HCT116 (cell line): ENCODE measurements around the gene GPBAR1. TPM values are rescaled to one million over a fixed set of nuclear protein-coding genes. Genes with fewer than 3 reads are reported as not detected.

Experiments used
- ATAC-seq: fragments of 200-7000 bp; cut with Tn5 transposase; 2 replicates; pipeline ENCODE4 v1.9.1; 2020; ENCODE audit warnings: mild to moderate bottlenecking, moderate library complexity
- BruUV-seq: library from RNA; stranded (reverse); fragments of 400-500 nt; replicated peaks from 2 replicates; lab custom pipeline; 2021; lab: Mats Ljungman, UMichigan
- CTCF ChIA-PET: fragments of 300-600 bp; sonication (Branson Sonifier 250); formaldehyde crosslinking; loops from one replicate; lab custom pipeline; 2021; ENCODE audit warnings: antibody characterized with exemption; lab: Charles Lee
- POLR2A ChIA-PET: fragments of 300-600, 350-600 bp; sonication (Branson Sonifier 250); formaldehyde crosslinking; loops from one replicate; lab custom pipeline; 2021; ENCODE audit warnings: antibody characterized with exemption; lab: Charles Lee
- RAD21 ChIA-PET, 2 experiments: fragments of 300-600 bp; sonication (Branson Sonifier 250); formaldehyde crosslinking; loops; one replicate each; lab custom pipeline; 2023; ENCODE audit warnings: low total read pairs in 2 of 2; ENCODE audit not compliant: uncharacterized antibody in 2 of 2, unreplicated experiment in 2 of 2, low non-redundant PET in 1 of 2; lab: Charles Lee
- DNase-seq: peaks from one replicate; pipeline ENCODE4 v3.0.0-alpha.2; 2010; ENCODE audit warnings: low read depth, low spot score
- H2AFZ ChIP-seq: fragments of 200-600 bp; shearing (Covaris generic), sonication (generic); 2 replicates; pipeline ENCODE4 v1.6.1; 2017; ENCODE audit warnings: low read depth, mixed run types, mixed read lengths, antibody characterized with exemption, low read length; ENCODE audit not compliant: poor library complexity, severe bottlenecking
- H3K27ac ChIP-seq: 2 replicates; pipeline ENCODE4 v1.5.1; 2012; ENCODE audit warnings: low read depth, low read length
- H3K27me3 ChIP-seq: fragments of 200-600 bp; sonication (generic); 2 replicates; pipeline ENCODE4 v1.6.1; 2016; ENCODE audit warnings: mixed run types, low read length, mixed read lengths; ENCODE audit not compliant: insufficient read depth
- H3K36me3 ChIP-seq, 2 experiments: fragments of 200-500 bp in 1 of 2; fragments of 200-600 bp in 1 of 2; sonication (Bioruptor generic) in 1 of 2; sonication (generic) in 1 of 2; 2 replicates each; pipeline versions ENCODE4 v1.5.1 to v1.6.1; 2014 to 2016; ENCODE audit warnings: low read length in 2 of 2, inconsistent platforms in 1 of 2, mixed read lengths in 1 of 2, mixed run types in 1 of 2; ENCODE audit not compliant: insufficient read depth in 2 of 2, control insufficient read depth in 1 of 2
- H3K4me1 ChIP-seq, 2 experiments: fragments of 200-600 bp in 1 of 2; sonication (generic) in 1 of 2; 2 replicates each; pipeline versions ENCODE4 v1.5.1 to v1.6.1; 2012 to 2017; ENCODE audit warnings: low read length in 2 of 2, inconsistent platforms in 1 of 2, mild to moderate bottlenecking in 1 of 2, mixed read lengths in 1 of 2, mixed run types in 1 of 2, moderate library complexity in 1 of 2; ENCODE audit not compliant: insufficient read depth in 2 of 2, control insufficient read depth in 1 of 2
- H3K4me2 ChIP-seq: fragments of 200-600 bp; sonication (generic); 2 replicates; pipeline ENCODE4 v1.6.1; 2017; ENCODE audit warnings: mixed run types, low read length, mixed read lengths
- H3K4me3 ChIP-seq, 2 experiments: fragments of 200-600 bp in 1 of 2; sonication (generic) in 1 of 2; replicated peaks in 1 of 2; 2 replicates each; pipeline ENCODE4 v1.5.1; 2011 to 2016; ENCODE audit warnings: low read length in 2 of 2, control low read depth in 1 of 2, low read depth in 1 of 2, mild to moderate bottlenecking in 1 of 2, mixed read lengths in 1 of 2, mixed run types in 1 of 2
- H3K79me2 ChIP-seq: fragments of 200-600 bp; sonication (generic); 2 replicates; pipeline ENCODE4 v1.6.1; 2017; ENCODE audit warnings: mild to moderate bottlenecking, mixed run types, low read length, moderate library complexity, mixed read lengths; ENCODE audit not compliant: insufficient read depth
- H3K9ac ChIP-seq: fragments of 200-600 bp; sonication (generic); 2 replicates; pipeline ENCODE4 v1.6.1; 2016; ENCODE audit warnings: low read length, mixed read lengths
- H3K9me2 ChIP-seq: fragments of 200-600 bp; sonication (generic), shearing (Covaris generic); 2 replicates; pipeline ENCODE4 v1.6.1; 2017; ENCODE audit warnings: mixed run types, mild to moderate bottlenecking, moderate library complexity; ENCODE audit not compliant: insufficient read depth
- H3K9me3 ChIP-seq, 2 experiments: fragments of 200-500 bp in 1 of 2; fragments of 200-600 bp in 1 of 2; sonication (Bioruptor generic) in 1 of 2; sonication (generic) in 1 of 2; 2 replicates each; pipeline ENCODE4 v1.6.1; 2014 to 2017; ENCODE audit warnings: low read length in 2 of 2, mixed read lengths in 2 of 2, inconsistent platforms in 1 of 2, low read depth in 1 of 2, mild to moderate bottlenecking in 1 of 2, mixed run types in 1 of 2, moderate library complexity in 1 of 2; ENCODE audit not compliant: control insufficient read depth in 1 of 2, insufficient read depth in 1 of 2
- H4K20me1 ChIP-seq: fragments of 200-600 bp; sonication (generic), shearing (Covaris generic); 2 replicates; pipeline ENCODE4 v1.6.1; 2017; ENCODE audit warnings: mixed run types, mild to moderate bottlenecking, moderate library complexity; ENCODE audit not compliant: insufficient read depth
- CEBPB ChIP-seq: IDR thresholded peaks from 2 replicates; pipeline ENCODE4 v1.6.1; 2012; ENCODE audit warnings: low read depth
- EGR1 ChIP-seq: IDR thresholded peaks from 2 replicates; pipeline ENCODE4 v1.6.1; 2012; ENCODE audit warnings: low read depth
- ELF1 ChIP-seq: IDR thresholded peaks from 2 replicates; pipeline ENCODE4 v1.6.1; 2012; ENCODE audit warnings: low read depth, borderline replicate concordance
- FOSL1 ChIP-seq: IDR thresholded peaks from 2 replicates; pipeline ENCODE4 v1.6.1; 2012; ENCODE audit warnings: low read depth
- JUND ChIP-seq: IDR thresholded peaks from 2 replicates; pipeline ENCODE4 v1.6.1; 2012
- POLR2AphosphoS5 ChIP-seq: IDR thresholded peaks from 2 replicates; pipeline ENCODE4 v1.6.1; 2011; ENCODE audit warnings: mild to moderate bottlenecking, low read depth, low read length, moderate library complexity
- RAD21 ChIP-seq: IDR thresholded peaks from 2 replicates; pipeline ENCODE4 v1.6.1; 2012; ENCODE audit warnings: low read depth, mild to moderate bottlenecking
- SIN3A ChIP-seq: IDR thresholded peaks from 2 replicates; pipeline ENCODE4 v1.6.1; 2012; ENCODE audit warnings: low read depth
- SP1 ChIP-seq: IDR thresholded peaks from 2 replicates; pipeline ENCODE4 v1.6.1; 2012; ENCODE audit warnings: low read depth
- SRF ChIP-seq: IDR thresholded peaks from 2 replicates; pipeline ENCODE4 v1.6.1; 2012; ENCODE audit warnings: low read depth
- TCF7L2 ChIP-seq: IDR thresholded peaks from 2 replicates; pipeline ENCODE4 v1.7.0; 2011; ENCODE audit warnings: borderline replicate concordance, inconsistent platforms; ENCODE audit not compliant: insufficient read depth, insufficient read length; ENCODE audit errors: extremely low read depth
- YY1 ChIP-seq: IDR thresholded peaks from 2 replicates; pipeline ENCODE4 v1.6.1; 2011; ENCODE audit warnings: low read length, low read depth, moderate library complexity, mild to moderate bottlenecking; ENCODE audit not compliant: insufficient replicate concordance; ENCODE audit errors: extremely low read depth
- ZFX ChIP-seq: fragments of 450-650 bp; IDR thresholded peaks from 2 replicates; pipeline ENCODE4 v1.6.1; 2017
- ZNF274 ChIP-seq: fragments of 200-500 bp; sonication (Bioruptor generic); IDR thresholded peaks from 2 replicates; pipeline ENCODE4 v1.6.1; 2014; ENCODE audit warnings: mild to moderate bottlenecking, low read depth, low read length, inconsistent platforms
- intact Hi-C: fragments of 100-400 bp; cut with micrococcal nuclease; formaldehyde crosslinking; loops from 2 replicates; pipeline ENCODE4 v1.10.0; 2022
- total RNA-seq: library from RNA; stranded (reverse); gene quantifications from one replicate; pipeline ENCODE4 v1.2.1, GENCODE V29; 2021; ENCODE audit not compliant: unreplicated experiment
- TF ChIP-seq, protein P1 (sequence below): IDR thresholded peaks from 2 replicates; pipeline ENCODE4 v1.6.1; 2012; ENCODE audit warnings: low read depth
- TF ChIP-seq, protein P2 (sequence below): IDR thresholded peaks from 2 replicates; pipeline ENCODE4 v1.6.1; 2011; ENCODE audit warnings: mild to moderate bottlenecking, low read length, moderate library complexity; ENCODE audit not compliant: insufficient replicate concordance; ENCODE audit errors: extremely low read depth
- TF ChIP-seq, protein P3 (sequence below), 3 experiments: fragments of 200-600 bp in 1 of 3; sonication (generic) in 1 of 3; IDR thresholded peaks in 2 of 3; conservative IDR thresholded peaks in 1 of 3; 2 replicates each; pipeline ENCODE4 v1.5.1; 2012 to 2017; ENCODE audit warnings: low read depth in 2 of 3, low read length in 2 of 3, antibody characterized with exemption in 1 of 3, borderline replicate concordance in 1 of 3, control low read depth in 1 of 3, mild to moderate bottlenecking in 1 of 3, mixed read lengths in 1 of 3, mixed run types in 1 of 3, moderate library complexity in 1 of 3; ENCODE audit not compliant: insufficient read depth in 1 of 3
- TF ChIP-seq, protein P4 (sequence below): IDR thresholded peaks from 2 replicates; pipeline ENCODE4 v1.6.1; 2012
- TF ChIP-seq, protein P5 (sequence below): IDR thresholded peaks from 2 replicates; pipeline ENCODE4 v1.6.1; 2012

GPBAR1 gene
- total RNA-seq, 1 experiment from 2014 or later: 0.27 TPM

DNA sequence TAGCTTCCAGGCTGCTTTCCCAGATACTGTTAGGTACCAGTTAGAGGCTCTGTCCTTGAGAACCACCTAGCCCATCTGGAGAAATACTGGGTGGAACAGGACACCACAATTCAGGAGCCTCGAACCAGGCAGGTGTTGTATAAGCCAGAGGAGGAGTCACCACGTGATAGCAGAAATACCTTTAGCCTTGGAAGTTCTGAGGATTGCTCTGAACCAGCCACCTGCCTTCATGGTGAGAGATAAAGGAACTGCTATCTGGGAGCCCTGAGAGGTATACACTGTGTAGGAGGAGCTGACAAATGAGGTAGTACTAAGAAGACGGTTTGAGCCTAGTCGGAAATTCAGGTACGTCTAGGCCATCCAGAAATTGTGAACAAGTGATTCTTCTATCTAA lies 7.6 kb upstream of the GPBAR1 start:
- Histone ChIP-seq H3K9me3 (no peaks in the 10 kb centered on the region), H3K27ac (no peak overlapping the region), H3K4me3 (no peak overlapping the region), H3K36me3 (peaks cover 40 to 57% of the 10 kb centered on the region in 2 experiments; a peak in 3 of 4 replicates), H3K9ac (no peak overlapping the region), H3K27me3 (no peaks in the 10 kb centered on the region), H4K20me1 (no peaks in the 10 kb centered on the region), H3K4me2 (no peak overlapping the region), H2AFZ (no peak overlapping the region), H3K4me1 (no peaks in the 10 kb centered on the region; a peak in 1 of 4 replicates), H3K9me2 (no peaks in the 10 kb centered on the region), H3K79me2 (no peaks in the 10 kb centered on the region)
- RAD21 ChIA-PET: no interaction called here
- POLR2A ChIA-PET: no interaction called here
- ATAC-seq: no peak
- no peak for TF ChIP-seq YY1
- no peak for TF ChIP-seq SP1
- TF ChIP-seq, protein P1, sequence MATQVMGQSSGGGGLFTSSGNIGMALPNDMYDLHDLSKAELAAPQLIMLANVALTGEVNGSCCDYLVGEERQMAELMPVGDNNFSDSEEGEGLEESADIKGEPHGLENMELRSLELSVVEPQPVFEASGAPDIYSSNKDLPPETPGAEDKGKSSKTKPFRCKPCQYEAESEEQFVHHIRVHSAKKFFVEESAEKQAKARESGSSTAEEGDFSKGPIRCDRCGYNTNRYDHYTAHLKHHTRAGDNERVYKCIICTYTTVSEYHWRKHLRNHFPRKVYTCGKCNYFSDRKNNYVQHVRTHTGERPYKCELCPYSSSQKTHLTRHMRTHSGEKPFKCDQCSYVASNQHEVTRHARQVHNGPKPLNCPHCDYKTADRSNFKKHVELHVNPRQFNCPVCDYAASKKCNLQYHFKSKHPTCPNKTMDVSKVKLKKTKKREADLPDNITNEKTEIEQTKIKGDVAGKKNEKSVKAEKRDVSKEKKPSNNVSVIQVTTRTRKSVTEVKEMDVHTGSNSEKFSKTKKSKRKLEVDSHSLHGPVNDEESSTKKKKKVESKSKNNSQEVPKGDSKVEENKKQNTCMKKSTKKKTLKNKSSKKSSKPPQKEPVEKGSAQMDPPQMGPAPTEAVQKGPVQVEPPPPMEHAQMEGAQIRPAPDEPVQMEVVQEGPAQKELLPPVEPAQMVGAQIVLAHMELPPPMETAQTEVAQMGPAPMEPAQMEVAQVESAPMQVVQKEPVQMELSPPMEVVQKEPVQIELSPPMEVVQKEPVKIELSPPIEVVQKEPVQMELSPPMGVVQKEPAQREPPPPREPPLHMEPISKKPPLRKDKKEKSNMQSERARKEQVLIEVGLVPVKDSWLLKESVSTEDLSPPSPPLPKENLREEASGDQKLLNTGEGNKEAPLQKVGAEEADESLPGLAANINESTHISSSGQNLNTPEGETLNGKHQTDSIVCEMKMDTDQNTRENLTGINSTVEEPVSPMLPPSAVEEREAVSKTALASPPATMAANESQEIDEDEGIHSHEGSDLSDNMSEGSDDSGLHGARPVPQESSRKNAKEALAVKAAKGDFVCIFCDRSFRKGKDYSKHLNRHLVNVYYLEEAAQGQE: no peak
- no peak for TF ChIP-seq RAD21
- TF ChIP-seq CEBPB: no peak
- TF ChIP-seq, protein P2, sequence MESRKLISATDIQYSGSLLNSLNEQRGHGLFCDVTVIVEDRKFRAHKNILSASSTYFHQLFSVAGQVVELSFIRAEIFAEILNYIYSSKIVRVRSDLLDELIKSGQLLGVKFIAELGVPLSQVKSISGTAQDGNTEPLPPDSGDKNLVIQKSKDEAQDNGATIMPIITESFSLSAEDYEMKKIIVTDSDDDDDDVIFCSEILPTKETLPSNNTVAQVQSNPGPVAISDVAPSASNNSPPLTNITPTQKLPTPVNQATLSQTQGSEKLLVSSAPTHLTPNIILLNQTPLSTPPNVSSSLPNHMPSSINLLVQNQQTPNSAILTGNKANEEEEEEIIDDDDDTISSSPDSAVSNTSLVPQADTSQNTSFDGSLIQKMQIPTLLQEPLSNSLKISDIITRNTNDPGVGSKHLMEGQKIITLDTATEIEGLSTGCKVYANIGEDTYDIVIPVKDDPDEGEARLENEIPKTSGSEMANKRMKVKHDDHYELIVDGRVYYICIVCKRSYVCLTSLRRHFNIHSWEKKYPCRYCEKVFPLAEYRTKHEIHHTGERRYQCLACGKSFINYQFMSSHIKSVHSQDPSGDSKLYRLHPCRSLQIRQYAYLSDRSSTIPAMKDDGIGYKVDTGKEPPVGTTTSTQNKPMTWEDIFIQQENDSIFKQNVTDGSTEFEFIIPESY: no peak
- TF ChIP-seq ZFX: no peak
- no peak for TF ChIP-seq SIN3A
- TF ChIP-seq EGR1: no peak
- TF ChIP-seq ELF1: no peak
- TF ChIP-seq TCF7L2: no peak
- TF ChIP-seq SRF: no peak
- TF ChIP-seq JUND: no peak
- no peak for TF ChIP-seq POLR2AphosphoS5
- no peak for TF ChIP-seq FOSL1
- TF ChIP-seq, protein P3, sequence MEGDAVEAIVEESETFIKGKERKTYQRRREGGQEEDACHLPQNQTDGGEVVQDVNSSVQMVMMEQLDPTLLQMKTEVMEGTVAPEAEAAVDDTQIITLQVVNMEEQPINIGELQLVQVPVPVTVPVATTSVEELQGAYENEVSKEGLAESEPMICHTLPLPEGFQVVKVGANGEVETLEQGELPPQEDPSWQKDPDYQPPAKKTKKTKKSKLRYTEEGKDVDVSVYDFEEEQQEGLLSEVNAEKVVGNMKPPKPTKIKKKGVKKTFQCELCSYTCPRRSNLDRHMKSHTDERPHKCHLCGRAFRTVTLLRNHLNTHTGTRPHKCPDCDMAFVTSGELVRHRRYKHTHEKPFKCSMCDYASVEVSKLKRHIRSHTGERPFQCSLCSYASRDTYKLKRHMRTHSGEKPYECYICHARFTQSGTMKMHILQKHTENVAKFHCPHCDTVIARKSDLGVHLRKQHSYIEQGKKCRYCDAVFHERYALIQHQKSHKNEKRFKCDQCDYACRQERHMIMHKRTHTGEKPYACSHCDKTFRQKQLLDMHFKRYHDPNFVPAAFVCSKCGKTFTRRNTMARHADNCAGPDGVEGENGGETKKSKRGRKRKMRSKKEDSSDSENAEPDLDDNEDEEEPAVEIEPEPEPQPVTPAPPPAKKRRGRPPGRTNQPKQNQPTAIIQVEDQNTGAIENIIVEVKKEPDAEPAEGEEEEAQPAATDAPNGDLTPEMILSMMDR (IDR thresholded peaks at IDR 0.05 in 2 of 3, conservative IDR thresholded peaks at IDR 0.05 in 1 of 3; ENCODE audit: borderline replicate concordance in 1 of 3, insufficient read depth in 1 of 3, low read depth in 2 of 3, low read length in 2 of 3): no peak
- TF ChIP-seq, protein P4, sequence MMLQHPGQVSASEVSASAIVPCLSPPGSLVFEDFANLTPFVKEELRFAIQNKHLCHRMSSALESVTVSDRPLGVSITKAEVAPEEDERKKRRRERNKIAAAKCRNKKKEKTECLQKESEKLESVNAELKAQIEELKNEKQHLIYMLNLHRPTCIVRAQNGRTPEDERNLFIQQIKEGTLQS: no peak
- TF ChIP-seq, protein P5, sequence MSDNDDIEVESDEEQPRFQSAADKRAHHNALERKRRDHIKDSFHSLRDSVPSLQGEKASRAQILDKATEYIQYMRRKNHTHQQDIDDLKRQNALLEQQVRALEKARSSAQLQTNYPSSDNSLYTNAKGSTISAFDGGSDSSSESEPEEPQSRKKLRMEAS: no peak
- no peak for TF ChIP-seq ZNF274
- no TSS peak for BruUV-seq
- CTCF ChIA-PET: interaction anchor here (0.9 kb wide), 1 partner anchor 9 kb away, joined by 3 read pairs; no protein-coding TSS in a partner anchor
- intact Hi-C loops: no loop called here
- DNase-seq: no peak
